Fibroblast of lung (primary cell): ENCODE results near the gene VGLL4. TPM values are rescaled to one million over a fixed set of nuclear protein-coding genes. Genes with fewer than 3 reads are reported as not detected.
A peak's percentile ranks its signal among the peaks of the same experiment; 100 is the strongest.

Experiments used
- DNase-seq, 2 donors: peaks; one replicate each; pipeline versions ENCODE4 v3.0.0 to v3.0.0-alpha.2; 2010; ENCODE audit warnings: low read depth in 2 of 2
- H2AFZ ChIP-seq: 2 replicates; pipeline ENCODE4 v1.5.1; 2012; ENCODE audit warnings: low read length, control low read depth, inconsistent platforms
- H3K27ac ChIP-seq: 2 replicates; pipeline ENCODE4 v1.5.1; 2011; ENCODE audit warnings: low read length, control low read depth; ENCODE audit not compliant: insufficient read depth
- H3K27me3 ChIP-seq: 2 replicates; pipeline ENCODE4 v1.5.1; 2011; ENCODE audit warnings: mild to moderate bottlenecking, low read length; ENCODE audit not compliant: control insufficient read depth, insufficient read depth
- H3K36me3 ChIP-seq: 2 replicates; pipeline ENCODE4 v1.5.1; 2011; ENCODE audit warnings: low read length; ENCODE audit not compliant: control insufficient read depth, insufficient read depth
- H3K4me1 ChIP-seq: 2 replicates; pipeline ENCODE4 v1.5.1; 2011; ENCODE audit warnings: low read length; ENCODE audit not compliant: control insufficient read depth, insufficient read depth; ENCODE audit errors: extremely low read depth
- H3K4me2 ChIP-seq: 2 replicates; pipeline ENCODE4 v1.5.1; 2011; ENCODE audit warnings: low read length, control low read depth; ENCODE audit not compliant: insufficient read depth; ENCODE audit errors: extremely low read depth
- H3K4me3 ChIP-seq, 4 experiments: fragments of 200-600 bp in 1 of 4; sonication (generic) in 1 of 4; replicated peaks in 1 of 4; 2 replicates each; pipeline ENCODE4 v1.5.1; 2011 to 2016; ENCODE audit warnings: low read length in 4 of 4, low read depth in 3 of 4, mild to moderate bottlenecking in 3 of 4, control low read depth in 2 of 4, inconsistent platforms in 1 of 4, mixed read lengths in 1 of 4; ENCODE audit not compliant: insufficient read depth in 1 of 4; ENCODE audit errors: control extremely low read depth in 1 of 4
- H3K79me2 ChIP-seq: 2 replicates; pipeline ENCODE4 v1.5.1; 2012; ENCODE audit warnings: mild to moderate bottlenecking, low read length, inconsistent platforms; ENCODE audit not compliant: control insufficient read depth, insufficient read depth
- H3K9ac ChIP-seq: 2 replicates; pipeline ENCODE4 v1.5.1; 2011; ENCODE audit warnings: mild to moderate bottlenecking, low read length, control low read depth; ENCODE audit not compliant: insufficient read depth
- H3K9me3 ChIP-seq: 2 replicates; pipeline ENCODE4 v1.5.1; 2012; ENCODE audit warnings: low read depth, low read length; ENCODE audit not compliant: control insufficient read depth, insufficient read depth
- H4K20me1 ChIP-seq: 2 replicates; pipeline ENCODE4 v1.5.1; 2011; ENCODE audit warnings: low read length; ENCODE audit not compliant: control insufficient read depth, insufficient read depth; ENCODE audit errors: extremely low read depth
- CTCF ChIP-seq, 2 donors: IDR thresholded peaks in 1 of 2; conservative IDR thresholded peaks in 1 of 2; 1 replicate in 1 of 2; 2 replicates in 1 of 2; pipeline ENCODE4 v1.5.1; 2011 to 2012; ENCODE audit warnings: low read length in 2 of 2, control low read depth in 1 of 2, inconsistent platforms in 1 of 2, low read depth in 1 of 2, mild to moderate bottlenecking in 1 of 2
- EZH2 ChIP-seq: IDR thresholded peaks from 2 replicates; pipeline ENCODE4 v1.5.1; 2012; ENCODE audit warnings: low read length, control low read depth, mild to moderate bottlenecking; ENCODE audit errors: missing control alignments
- polyA plus RNA-seq, 2 donors: library from polyadenylated mRNA; depleted of rRNA in 1 of 2; stranded (reverse) in 1 of 2; unstranded in 1 of 2; fragments of >200 nt; gene quantifications; 2 replicates each; pipeline ENCODE4 v1.2.1, GENCODE V29; 2011 to 2012; ENCODE audit warnings: missing spikeins in 1 of 2
- total RNA-seq: library from RNA; depleted of rRNA; stranded (reverse); fragments of >200 nt; gene quantifications from 2 replicates; pipeline ENCODE4 v1.2.1, GENCODE V29; 2014

VGLL4 gene
- total and polyA plus RNA-seq, 2 donors (not counting 1 experiment from before 2014, with no cell fraction given): 18.4 to 34.7 TPM

- no peaks in the 10 kb centered on the region for H3K36me3 ChIP-seq
- H3K27me3 ChIP-seq: no peaks in the 10 kb centered on the region
- no peaks in the 10 kb centered on the region for H3K79me2 ChIP-seq
- H4K20me1 ChIP-seq: no peaks in the 10 kb centered on the region
- no peak overlapping the region for H3K9ac ChIP-seq
- H3K4me1 ChIP-seq: peaks cover 2% of the 10 kb centered on the region
- H3K4me3 ChIP-seq: no peak overlapping the region
- TF ChIP-seq CTCF (conservative IDR thresholded peaks at IDR 0.05 in 1 of 2, IDR thresholded peaks at IDR 0.05 in 1 of 2; ENCODE audit: low read depth in 1 of 2, low read length in 2 of 2): no peak
- TF ChIP-seq EZH2: no peak
- H3K4me2 ChIP-seq: no peak overlapping the region
- peak in 1 of 2 donors; percentile 24 for DNase-seq
- no peaks in the 10 kb centered on the region for H3K9me3 ChIP-seq
- no peak overlapping the region for H2AFZ ChIP-seq
- no peak overlapping the region for H3K27ac ChIP-seq
These were observed 7.8 kb upstream of the VGLL4 start for GRCh38 chr3:11651477-11651876.

DNA sequence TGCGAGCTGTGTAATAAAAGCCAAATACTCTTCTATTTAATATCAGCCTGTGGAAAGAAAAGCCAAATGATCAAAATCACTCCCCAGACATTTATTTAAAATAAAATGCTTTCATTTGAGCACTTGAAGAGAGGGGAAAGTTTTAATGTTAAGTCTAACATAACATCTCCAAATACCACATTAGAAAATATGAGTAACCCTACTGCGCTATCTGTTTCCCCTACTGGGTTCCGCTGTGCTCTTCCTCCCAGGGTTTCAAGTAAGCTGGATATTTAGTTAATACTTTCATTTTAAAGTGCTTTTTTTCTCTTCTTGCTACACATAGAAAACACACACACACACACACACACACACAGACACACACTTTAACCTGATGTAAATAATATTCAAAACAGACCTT lies 6.7 kb upstream of the VGLL4 start:
- no peaks in the 10 kb centered on the region for H3K27me3 ChIP-seq
- TF ChIP-seq EZH2 (no peak), CTCF (conservative IDR thresholded peaks at IDR 0.05 in 1 of 2, IDR thresholded peaks at IDR 0.05 in 1 of 2; ENCODE audit: low read depth in 1 of 2, low read length in 2 of 2) (no peak)
- no peaks in the 10 kb centered on the region for H3K36me3 ChIP-seq
- DNase-seq: no peak
- H3K27ac ChIP-seq: no peak overlapping the region
- peaks cover 2% of the 10 kb centered on the region for H3K4me1 ChIP-seq
- H3K9me3 ChIP-seq: no peaks in the 10 kb centered on the region
- H3K79me2 ChIP-seq: no peaks in the 10 kb centered on the region
- no peaks in the 10 kb centered on the region for H4K20me1 ChIP-seq
- H2AFZ ChIP-seq: no peak overlapping the region
- no peak overlapping the region for H3K4me2 ChIP-seq
- no peak overlapping the region for H3K4me3 ChIP-seq
- H3K9ac ChIP-seq: no peak overlapping the region

GRCh38 chr3:11648735-11649134 lies 5.0 kb upstream of the VGLL4 start:
- no peaks in the 10 kb centered on the region for H3K36me3 ChIP-seq
- H2AFZ ChIP-seq: no peak overlapping the region
- no peak overlapping the region for H3K4me3 ChIP-seq
- TF ChIP-seq CTCF (conservative IDR thresholded peaks at IDR 0.05 in 1 of 2, IDR thresholded peaks at IDR 0.05 in 1 of 2; ENCODE audit: low read depth in 1 of 2, low read length in 2 of 2) (no peak), EZH2 (no peak)
- no peaks in the 10 kb centered on the region for H3K79me2 ChIP-seq
- H3K27me3 ChIP-seq: no peaks in the 10 kb centered on the region
- DNase-seq: no peak
- H3K27ac ChIP-seq: no peak overlapping the region
- no peaks in the 10 kb centered on the region for H4K20me1 ChIP-seq
- H3K4me1 ChIP-seq: peaks cover 2% of the 10 kb centered on the region
- H3K9ac ChIP-seq: no peak overlapping the region
- no peaks in the 10 kb centered on the region for H3K9me3 ChIP-seq
- H3K4me2 ChIP-seq: no peak overlapping the region
